ENCODE results near the gene MYEOV.

DNA sequence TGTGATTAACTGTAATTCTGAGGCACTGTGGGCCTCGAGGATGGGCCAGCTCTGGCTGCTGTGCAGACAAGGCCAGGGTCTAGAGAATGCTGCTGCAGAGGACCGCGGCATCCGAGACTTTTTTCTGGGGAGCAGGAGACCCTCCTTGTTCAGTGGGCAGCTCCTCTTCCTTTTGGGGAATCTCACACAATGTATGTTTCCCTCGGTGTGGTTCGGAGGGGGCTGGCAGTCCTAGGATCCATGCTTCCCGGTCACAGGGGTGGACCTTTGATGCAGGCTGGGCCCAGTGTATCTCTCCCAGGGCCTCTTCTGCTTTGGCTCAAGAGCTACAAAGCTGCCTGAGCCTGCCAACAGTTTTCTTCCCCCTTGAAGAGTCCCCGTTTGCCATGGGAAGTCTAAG, 31.5 kb downstream of the MYEOV start:
- TF ChIP-seq, protein P1, sequence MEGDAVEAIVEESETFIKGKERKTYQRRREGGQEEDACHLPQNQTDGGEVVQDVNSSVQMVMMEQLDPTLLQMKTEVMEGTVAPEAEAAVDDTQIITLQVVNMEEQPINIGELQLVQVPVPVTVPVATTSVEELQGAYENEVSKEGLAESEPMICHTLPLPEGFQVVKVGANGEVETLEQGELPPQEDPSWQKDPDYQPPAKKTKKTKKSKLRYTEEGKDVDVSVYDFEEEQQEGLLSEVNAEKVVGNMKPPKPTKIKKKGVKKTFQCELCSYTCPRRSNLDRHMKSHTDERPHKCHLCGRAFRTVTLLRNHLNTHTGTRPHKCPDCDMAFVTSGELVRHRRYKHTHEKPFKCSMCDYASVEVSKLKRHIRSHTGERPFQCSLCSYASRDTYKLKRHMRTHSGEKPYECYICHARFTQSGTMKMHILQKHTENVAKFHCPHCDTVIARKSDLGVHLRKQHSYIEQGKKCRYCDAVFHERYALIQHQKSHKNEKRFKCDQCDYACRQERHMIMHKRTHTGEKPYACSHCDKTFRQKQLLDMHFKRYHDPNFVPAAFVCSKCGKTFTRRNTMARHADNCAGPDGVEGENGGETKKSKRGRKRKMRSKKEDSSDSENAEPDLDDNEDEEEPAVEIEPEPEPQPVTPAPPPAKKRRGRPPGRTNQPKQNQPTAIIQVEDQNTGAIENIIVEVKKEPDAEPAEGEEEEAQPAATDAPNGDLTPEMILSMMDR (IDR thresholded peaks at IDR 0.05): no peak
- TF ChIP-seq POLR2A (IDR thresholded peaks at IDR 0.05): no peak

All from heart left ventricle (tissue), 13 donors.